Activated CD4-positive, alpha-beta T cell treated with anti-CD3 and anti-CD28 coated beads, Interleukin-10, Interleukin-2, amounts not matched to agents 100 ng/mL and 50 ng/mL, durations not matched to agents 16 hours and 8 hours (primary cell): ENCODE results near the gene ANKZF1.
"Not testable (repeated sequence)": the region's sequence is repeated elsewhere in the genome, so short reads cannot be mapped to it uniquely, and the experiment has no call there.

Experiments used
- DNase-seq: peaks from one replicate; pipeline ENCODE4 v3.0.0-alpha.2; 2020

Gene ANKZF1

GRCh38 chr2:219254590-219255201 lies 25.1 kb downstream of the ANKZF1 start:
- DNase-seq = peak; percentile 68

- not testable (repeated sequence) for DNase-seq
These were observed 29.3 kb downstream of the ANKZF1 start for GRCh38 chr2:219258942-219259341.

DNA sequence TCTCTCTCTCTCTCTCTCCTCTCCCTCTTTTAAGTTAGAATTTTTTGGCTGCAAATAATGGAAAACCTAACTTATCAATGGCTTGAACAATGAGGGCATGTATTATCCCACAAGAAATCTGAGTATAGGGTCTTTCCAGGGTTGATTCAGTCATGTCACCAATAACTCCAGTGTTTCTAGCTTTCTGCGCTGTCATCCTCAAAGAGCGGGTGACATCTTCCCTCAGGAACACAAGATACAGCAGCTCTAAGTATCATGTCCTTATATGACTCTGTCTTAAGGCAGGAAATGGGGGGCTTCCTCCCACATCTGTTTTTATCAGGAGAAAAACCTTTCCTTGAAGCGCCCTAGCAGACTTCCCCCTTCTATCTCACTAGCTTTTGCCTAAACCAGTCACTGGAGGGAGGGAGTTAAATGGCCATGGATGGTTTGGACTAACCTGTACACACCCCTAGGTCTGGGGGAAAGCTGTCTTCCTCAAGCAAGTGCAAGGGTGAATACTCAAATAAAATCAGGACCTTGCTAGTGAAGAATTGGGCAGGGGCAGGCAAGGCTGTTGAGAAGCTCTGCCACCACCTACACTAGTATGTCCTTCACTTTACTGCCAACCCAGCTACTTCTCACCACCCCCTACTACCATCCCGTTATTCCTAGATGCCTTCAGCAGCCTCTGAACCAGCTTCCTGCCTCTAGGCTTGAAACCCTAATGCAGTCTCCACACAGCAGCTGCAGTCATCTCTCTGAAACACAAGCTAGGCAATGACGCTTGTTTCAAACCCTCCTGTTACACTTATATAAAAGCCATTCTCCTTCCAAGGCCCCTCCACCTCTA lies 31.6 kb downstream of the ANKZF1 start:
- no peak for DNase-seq

GRCh38 chr2:219266232-219266631 lies 36.6 kb downstream of the ANKZF1 start:
- no peak for DNase-seq

- no peak for DNase-seq
These were observed 37.3 kb downstream of the ANKZF1 start for GRCh38 chr2:219266886-219267285.

DNA sequence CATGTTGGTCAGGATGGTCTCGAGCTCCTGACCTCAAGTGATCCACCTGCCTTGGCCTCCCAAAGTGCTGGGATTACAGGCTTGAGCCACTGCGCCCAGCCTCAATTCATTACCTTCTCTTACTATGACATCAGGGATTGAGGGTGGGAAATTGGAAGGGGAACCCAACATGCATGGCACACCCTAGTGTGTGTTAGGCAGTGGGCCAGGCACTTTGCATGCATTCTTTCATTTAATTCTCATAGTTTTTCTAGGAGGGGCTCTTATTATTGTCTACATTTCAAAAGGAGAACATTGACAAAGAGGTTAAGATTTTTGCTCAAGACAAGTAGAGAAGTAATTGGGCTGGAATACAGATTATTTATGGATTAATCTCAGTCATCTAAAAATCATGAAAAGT lies 38.7 kb downstream of the ANKZF1 start:
- DNase-seq = no peak

- no peak for DNase-seq
These were observed 39.9 kb downstream of the ANKZF1 start for GRCh38 chr2:219269362-219270054.

GRCh38 chr2:219270055-219270372 lies 40.4 kb downstream of the ANKZF1 start:
- no peak for DNase-seq

- DNase-seq = no peak
These were observed 41.4 kb downstream of the ANKZF1 start for GRCh38 chr2:219271021-219271420.

DNA sequence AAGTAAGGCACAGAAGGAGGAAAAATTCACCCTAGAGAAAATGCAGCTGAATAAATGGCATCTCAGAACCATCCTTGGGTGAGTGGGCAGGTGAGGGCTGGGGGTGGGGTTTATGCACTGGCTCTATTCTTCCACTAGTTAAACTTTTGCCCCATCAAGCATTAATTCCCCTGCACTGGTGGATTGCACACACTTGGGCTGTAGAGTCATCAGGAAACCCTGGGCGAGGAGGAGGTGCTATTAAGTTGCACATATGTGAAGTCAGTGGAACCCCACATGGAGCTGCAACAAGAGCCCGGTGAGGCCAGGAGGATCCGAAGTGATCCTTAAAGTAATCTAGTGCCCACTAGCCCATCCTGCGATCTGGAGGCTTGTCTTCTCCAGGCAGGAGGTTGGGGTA lies 42.8 kb downstream of the ANKZF1 start:
- DNase-seq = no peak

- no peak for DNase-seq
These were observed 43.4 kb downstream of the ANKZF1 start for GRCh38 chr2:219272995-219273394.

DNA sequence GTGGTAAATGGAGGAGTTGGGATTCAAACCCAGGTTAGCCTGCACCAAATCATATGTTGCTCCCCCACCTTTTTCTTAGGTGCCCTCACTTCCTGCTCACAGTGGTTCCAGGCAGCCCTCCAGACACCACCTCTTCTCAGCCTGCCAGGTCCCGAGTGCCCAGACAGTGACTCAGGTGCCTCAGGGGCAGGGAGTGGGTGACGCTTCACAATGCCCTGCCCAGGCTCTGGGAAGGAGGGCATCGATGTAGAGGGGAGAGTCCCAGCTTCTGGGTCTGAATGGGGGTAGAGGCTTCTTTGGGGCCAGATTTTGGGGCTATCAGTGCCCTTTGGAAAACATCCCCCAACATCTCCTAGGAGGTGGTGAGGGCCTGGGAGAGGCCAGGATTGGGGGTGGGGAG lies 44.3 kb downstream of the ANKZF1 start:
- DNase-seq = no peak

DNA sequence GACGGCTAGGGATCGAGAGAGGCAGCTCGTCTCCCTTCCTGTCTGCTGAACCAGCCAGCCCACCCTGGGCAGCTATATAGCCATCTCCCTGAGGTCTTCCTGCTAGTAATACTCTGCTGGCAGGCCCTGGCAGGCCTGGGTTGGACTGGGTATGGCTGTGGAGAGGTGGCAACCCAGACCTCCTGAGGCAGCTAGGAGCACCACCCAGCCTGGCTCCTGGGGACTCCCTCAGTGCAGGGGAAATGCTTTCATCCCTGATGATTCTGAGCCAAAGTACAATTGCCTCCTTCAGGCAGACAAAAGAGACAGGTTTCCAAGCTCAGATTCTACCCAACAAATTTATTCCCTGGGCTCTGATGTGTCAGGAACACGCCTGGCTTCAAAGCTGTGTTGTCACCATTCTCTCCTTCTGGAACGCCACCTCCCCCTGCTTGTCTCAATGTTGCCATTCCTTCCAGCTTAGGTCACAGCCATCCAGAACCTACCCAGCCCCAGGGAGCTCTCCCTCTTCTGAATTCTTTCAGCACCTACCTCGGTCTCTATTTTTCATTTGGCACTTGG lies 44.8 kb downstream of the ANKZF1 start:
- no peak for DNase-seq

GRCh38 chr2:219277703-219278654 lies 48.4 kb downstream of the ANKZF1 start:
- DNase-seq = peak; percentile 79

- DNase-seq = no peak
These were observed 49.1 kb downstream of the ANKZF1 start for GRCh38 chr2:219278655-219279150.

GRCh38 chr2:219279151-219279915 lies 49.7 kb downstream of the ANKZF1 start, which contains the start of gene DNAJB2:
Gene DNAJB2 (plus strand): TSS chr2:219279366. CDS start chr2:219279834, 468 bp downstream.
- peak; percentile 99 for DNase-seq

- no peak for DNase-seq
These were observed 50.4 kb downstream of the ANKZF1 start for GRCh38 chr2:219279916-219280516.

GRCh38 chr2:219280651-219281050 lies 51.0 kb downstream of the ANKZF1 start:
- no peak for DNase-seq

GRCh38 chr2:219281588-219281987 lies 52.0 kb downstream of the ANKZF1 start:
- DNase-seq = no peak

- DNase-seq = no peak
These were observed 52.8 kb downstream of the ANKZF1 start for GRCh38 chr2:219282375-219282774.
